ENCODE measurements around the gene NAA80. TPM values are rescaled to one million over a fixed set of nuclear protein-coding genes. Genes with fewer than 3 reads are reported as not detected.

NAA80 gene
- polyA plus RNA-seq, 3 donors: 2.3 to 21.3 (median 4.6) TPM

- peak overlapping the region; percentile 40 to 94 (median 57) for H3K4me3 ChIP-seq (replicated peaks in 1 of 3; ENCODE audit: low read depth in 2 of 3, low read length in 3 of 3)
- TF ChIP-seq CTCF (IDR thresholded peaks at IDR 0.05): no peak
- WGBS (ENCODE audit: insufficient coverage): 27% methylated on average over 11 of the region's 12 CpGs
- H3K4me2 ChIP-seq (replicated peaks; ENCODE audit: extremely low read depth, low read length, poor library complexity, severe bottlenecking): peak overlapping the region; percentile 77
- H3K9me3 ChIP-seq (replicated peaks in 1 of 2; ENCODE audit: control insufficient read depth in 1 of 2, insufficient read depth in 1 of 2, low read length in 2 of 2): no peaks in the 10 kb centered on the region
- peaks cover 39% of the 10 kb centered on the region for H3K79me2 ChIP-seq (ENCODE audit: insufficient read depth, low read length)
- H3K9ac ChIP-seq (ENCODE audit: insufficient read depth, low read length, poor library complexity, severe bottlenecking): peak overlapping the region; percentile 85
- DNase-seq: peak; percentile 89 to 94 (median 91)
- intact Hi-C loops (cut with micrococcal nuclease): loop anchor here (2.0 to 5.0 kb wide), 2 partner anchors 21 to 37 kb away; no protein-coding TSS in a partner anchor
- H3K4me1 ChIP-seq (ENCODE audit: control insufficient read depth in 1 of 2, insufficient read depth in 2 of 2, low read length in 2 of 2): peaks cover 32 to 37% of the 10 kb centered on the region in 2 donors
- Mint-ChIP-seq H3K27ac (peak overlapping the region; percentile 99), H3K9me3 (no peaks in the 10 kb centered on the region), H3K36me3 (peaks cover 2 to 11% of the 10 kb centered on the region in 2 donors), H3K27me3 (ENCODE audit: low read depth in 3 of 3) (no peaks in the 10 kb centered on the region), H3K4me1 (peaks cover 37% of the 10 kb centered on the region), H3K4me3 (peak overlapping the region; percentile 64 to 84)
- no peaks in the 10 kb centered on the region for H4K20me1 ChIP-seq (ENCODE audit: insufficient read depth, low read length)
- H3K27ac ChIP-seq (ENCODE audit: low read depth in 1 of 2, low read length in 2 of 2): peak overlapping the region; percentile 99 to 100
- H2AFZ ChIP-seq (ENCODE audit: insufficient read depth, low read depth, low read length, poor library complexity, severe bottlenecking): peak overlapping the region; percentile 77
- H3K27me3 ChIP-seq (ENCODE audit: control insufficient read depth in 2 of 2, insufficient read depth in 2 of 2, low read length in 2 of 2): no peaks in the 10 kb centered on the region
- H3K36me3 ChIP-seq (replicated peaks in 1 of 2; ENCODE audit: control insufficient read depth in 1 of 2, insufficient read depth in 2 of 2, low read length in 2 of 2): no peaks in the 10 kb centered on the region
Observed at GRCh38 chr3:50299929-50300680, 900 bp upstream of the NAA80 start.

GRCh38 chr3:50299638-50299928 lies 378 bp upstream of the NAA80 start:
- Mint-ChIP-seq H3K36me3 (peaks cover 2 to 11% of the 10 kb centered on the region in 2 donors), H3K27me3 (ENCODE audit: low read depth in 3 of 3) (no peaks in the 10 kb centered on the region), H3K9me3 (no peaks in the 10 kb centered on the region), H3K4me1 (peaks cover 34% of the 10 kb centered on the region), H3K27ac (peak overlapping the region; percentile 99), H3K4me3 (peak overlapping the region; percentile 64 to 84)
- under 1% methylated on average over 12 of the region's 12 CpGs for WGBS (ENCODE audit: insufficient coverage)
- intact Hi-C loops (cut with micrococcal nuclease): loop anchor here (2.0 to 5.0 kb wide), 2 partner anchors 21 to 38 kb away; no protein-coding TSS in a partner anchor
- Histone ChIP-seq H3K27ac (ENCODE audit: low read depth in 1 of 2, low read length in 2 of 2) (peak overlapping the region; percentile 99 to 100), H3K27me3 (ENCODE audit: control insufficient read depth in 2 of 2, insufficient read depth in 2 of 2, low read length in 2 of 2) (no peaks in the 10 kb centered on the region), H2AFZ (ENCODE audit: insufficient read depth, low read depth, low read length, poor library complexity, severe bottlenecking) (peak overlapping the region; percentile 53), H3K9me3 (replicated peaks in 1 of 2; ENCODE audit: control insufficient read depth in 1 of 2, insufficient read depth in 1 of 2, low read length in 2 of 2) (no peaks in the 10 kb centered on the region), H3K4me3 (replicated peaks in 1 of 3; ENCODE audit: low read depth in 2 of 3, low read length in 3 of 3) (peak overlapping the region; percentile 40 to 94 (median 57)), H3K79me2 (ENCODE audit: insufficient read depth, low read length) (peaks cover 39% of the 10 kb centered on the region), H3K4me2 (replicated peaks; ENCODE audit: extremely low read depth, low read length, poor library complexity, severe bottlenecking) (peak overlapping the region; percentile 77), H4K20me1 (ENCODE audit: insufficient read depth, low read length) (no peaks in the 10 kb centered on the region), H3K36me3 (replicated peaks in 1 of 2; ENCODE audit: control insufficient read depth in 1 of 2, insufficient read depth in 2 of 2, low read length in 2 of 2) (no peaks in the 10 kb centered on the region), H3K9ac (ENCODE audit: insufficient read depth, low read length, poor library complexity, severe bottlenecking) (peak overlapping the region; percentile 85), H3K4me1 (ENCODE audit: control insufficient read depth in 1 of 2, insufficient read depth in 2 of 2, low read length in 2 of 2) (peaks cover 32 to 37% of the 10 kb centered on the region in 2 donors)
- no peak for DNase-seq
- TF ChIP-seq CTCF (IDR thresholded peaks at IDR 0.05): no peak
